Measurements from ENCODE around the gene PRMT1. TPM values are rescaled to one million over a fixed set of nuclear protein-coding genes. Genes with fewer than 3 reads are reported as not detected.

Gene PRMT1
- total and polyA plus RNA-seq, 9 of the 15 experiments (the other 6 are each of a cell fraction or from before 2014, with no cell fraction given), result 13.3 to 464 (median 326) TPM

GRCh38 chr19:49672131-49672919, 4.7 kb upstream of the PRMT1 start (continued):
- TF ChIP-seq TRIM25 (IDR thresholded peaks at IDR 0.05; ENCODE audit: borderline replicate concordance) (no peak), NR2C2 (CRISPR knock-in tag; IDR thresholded peaks at IDR 0.05) (no peak; the same call in 1 of the 2 replicates), NR2C2 (tag; IDR thresholded peaks at IDR 0.05) (no peak), GATA2 (CRISPR knock-in tag; IDR thresholded peaks at IDR 0.05) (no peak), BRD4 (IDR thresholded peaks at IDR 0.05) (no peak), ZNF239 (CRISPR knock-in tag; IDR thresholded peaks at IDR 0.05) (no peak), CCAR2 (IDR thresholded peaks at IDR 0.05; ENCODE audit: low read depth, low read length) (no peak), NFXL1 (CRISPR knock-in tag; IDR thresholded peaks at IDR 0.05) (no peak), SMARCE1 (IDR thresholded peaks at IDR 0.05) (peak; percentile 56), HNRNPL (IDR thresholded peaks at IDR 0.05; ENCODE audit: low read depth, low read length) (no peak), BHLHE40 (IDR thresholded peaks at IDR 0.05; ENCODE audit: low read length) (no peak), ZNF512 (tag; IDR thresholded peaks at IDR 0.05) (no peak), HLTF (IDR thresholded peaks at IDR 0.05) (peak; percentile 78; the same call in 1 of the 2 replicates), FOXP4 (CRISPR knock-in tag; IDR thresholded peaks at IDR 0.05; ENCODE audit: borderline replicate concordance) (no peak), HMGN3 (IDR thresholded peaks at IDR 0.05; ENCODE audit: borderline replicate concordance, extremely low read depth, insufficient read length, low read depth, low read length) (peak; percentile 37), ZKSCAN1 (IDR thresholded peaks at IDR 0.05; ENCODE audit: low read depth, low read length) (peak; percentile 61; the same call in 1 of the 2 replicates), SNRNP70 (optimal IDR thresholded peaks at IDR 0.05; ENCODE audit: low read depth, low read length) (no peak), ZNF764 (CRISPR knock-in tag; IDR thresholded peaks at IDR 0.05; ENCODE audit: low read depth) (no peak), ZNF75A (CRISPR knock-in tag; IDR thresholded peaks at IDR 0.05) (no peak), NFE2 (IDR thresholded peaks at IDR 0.05; ENCODE audit: low read depth) (no peak), GTF2E2 (tag; IDR thresholded peaks at IDR 0.05) (no peak), SP1 (CRISPR knock-in tag; IDR thresholded peaks at IDR 0.05) (peak; percentile 28; the same call in 1 of the 2 replicates), FOXJ2 (tag; IDR thresholded peaks at IDR 0.05) (no peak)
